Peyer's patch (tissue), 4 donors: ENCODE data around the gene NPAS4. TPM values are rescaled to one million over a fixed set of nuclear protein-coding genes. Genes with fewer than 3 reads are reported as not detected.
"Not testable (repeated sequence)": the region's sequence is repeated elsewhere in the genome, so short reads cannot be mapped to it uniquely, and the experiment has no call there.

Source experiments
- DNase-seq, 3 donors: peaks; one replicate each; pipeline ENCODE4 v3.0.0-alpha.2; 2017 to 2019
- H3K27ac ChIP-seq, 4 donors: fragments of 200-600 bp; sonication (generic); one replicate each; pipeline ENCODE4 v1.5.1; 2016 to 2019
- H3K27me3 ChIP-seq, 2 donors: fragments of 200-600 bp; sonication (generic); one replicate each; pipeline ENCODE4 v1.5.1; 2019
- H3K36me3 ChIP-seq, 3 donors: fragments of 200-600 bp; sonication (generic); one replicate each; pipeline ENCODE4 v1.5.1; 2016 to 2019
- H3K4me1 ChIP-seq, 4 donors: fragments of 200-600 bp; sonication (generic); one replicate each; pipeline ENCODE4 v1.5.1; 2016 to 2019
- H3K4me3 ChIP-seq, 4 donors: fragments of 200-600 bp; sonication (generic); 1 replicate in 3 of 4; 2 replicates in 1 of 4; pipeline ENCODE4 v1.5.1; 2016 to 2019; ENCODE audit warnings: mild to moderate bottlenecking in 1 of 4
- H3K9me3 ChIP-seq, 4 donors: fragments of 200-600 bp; sonication (generic); one replicate each; pipeline ENCODE4 v1.5.1; 2016 to 2019; ENCODE audit warnings: mild to moderate bottlenecking in 1 of 4
- CTCF ChIP-seq, 6 experiments: fragments of 450-650 bp in 4 of 6; fragments of 200-600 bp in 2 of 6; sonication (generic) in 1 of 6; IDR thresholded peaks; one replicate each; pipeline ENCODE4 v1.5.1; 2017 to 2019; ENCODE audit warnings: antibody characterized with exemption in 6 of 6, mild to moderate bottlenecking in 3 of 6, moderate library complexity in 1 of 6
- POLR2A ChIP-seq, 2 donors: fragments of 450-650 bp; IDR thresholded peaks; one replicate each; pipeline ENCODE4 v1.5.1; 2017; ENCODE audit warnings: antibody characterized with exemption in 2 of 2, mild to moderate bottlenecking in 2 of 2, moderate library complexity in 2 of 2
- total RNA-seq, 4 donors: library from RNA; depleted of rRNA; stranded (reverse); fragments of >200 nt; gene quantifications; one replicate each; pipeline ENCODE4 v1.1.0, GENCODE V29; 2016

NPAS4 gene
- total RNA-seq, 4 donors from 2014 or later = not detected

DNA sequence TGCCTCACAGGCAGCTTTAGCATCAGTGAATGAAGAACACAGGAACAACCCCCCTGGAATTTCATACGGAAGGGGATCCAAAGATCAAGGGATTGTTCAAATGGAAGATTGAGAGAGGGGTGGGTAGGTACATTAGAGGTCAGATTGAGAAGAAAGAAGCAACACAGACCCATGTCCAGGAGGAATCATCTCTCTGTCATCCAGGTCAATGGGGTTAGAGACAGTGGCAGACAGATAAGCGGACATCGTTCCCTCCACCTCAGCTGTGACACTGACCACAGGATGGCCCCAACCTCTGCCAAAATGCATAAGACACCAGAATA lies 1.9 kb upstream of the NPAS4 start:
- Histone ChIP-seq H3K36me3 (no peaks in the 10 kb centered on the region), H3K27ac (no peak overlapping the region), H3K27me3 (no peaks in the 10 kb centered on the region), H3K9me3 (no peaks in the 10 kb centered on the region), H3K4me1 (peaks cover 0 to 4% (median 0%) of the 10 kb centered on the region in 4 donors), H3K4me3 (no peak overlapping the region)
- TF ChIP-seq CTCF (IDR thresholded peaks at IDR 0.05) = no peak
- TF ChIP-seq POLR2A (IDR thresholded peaks at IDR 0.05) = no peak
- no peak for DNase-seq

DNA sequence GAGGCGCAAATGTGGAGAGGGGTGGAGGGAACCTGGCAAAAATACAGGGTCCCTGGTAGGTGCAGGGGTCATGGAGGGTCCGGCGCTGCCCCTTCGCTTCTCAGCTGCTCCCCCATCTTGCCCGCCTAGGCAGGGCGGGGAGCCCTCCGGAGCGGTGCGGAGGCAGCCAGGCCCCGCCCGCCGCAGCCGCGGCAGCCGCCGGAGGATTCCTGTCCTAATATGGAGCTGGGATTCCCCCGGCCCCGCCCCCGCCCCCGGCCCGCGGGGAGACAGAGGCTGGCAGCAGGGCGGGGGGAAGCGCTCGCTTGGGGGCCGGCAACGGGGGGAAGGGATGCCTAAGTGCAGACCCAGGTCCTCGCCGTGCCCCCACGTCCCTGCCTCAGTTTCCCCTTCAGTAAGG lies 1.0 kb upstream of the NPAS4 start:
- Histone ChIP-seq H3K27me3 (no peaks in the 10 kb centered on the region), H3K36me3 (peaks cover 0 to 5% (median 0%) of the 10 kb centered on the region in 3 donors), H3K4me1 (peaks cover 0 to 4% (median 0%) of the 10 kb centered on the region in 4 donors), H3K9me3 (no peaks in the 10 kb centered on the region), H3K4me3 (no peak overlapping the region), H3K27ac (no peak overlapping the region)
- DNase-seq = no peak
- TF ChIP-seq CTCF (IDR thresholded peaks at IDR 0.05) = no peak
- no peak for TF ChIP-seq POLR2A (IDR thresholded peaks at IDR 0.05)

- TF ChIP-seq CTCF (IDR thresholded peaks at IDR 0.05) = peak in 1 of 6 experiments; percentile 21
- no peak for TF ChIP-seq POLR2A (IDR thresholded peaks at IDR 0.05)
- DNase-seq = peak; percentile 77 to 94 (median 88)
- H3K9me3 ChIP-seq = no peaks in the 10 kb centered on the region
- no peak overlapping the region for H3K27ac ChIP-seq
- no peak overlapping the region for H3K4me3 ChIP-seq
- H3K27me3 ChIP-seq = no peaks in the 10 kb centered on the region
- H3K36me3 ChIP-seq = peaks cover 0 to 5% (median 0%) of the 10 kb centered on the region in 3 donors
- peaks cover 0 to 4% (median 0%) of the 10 kb centered on the region in 4 donors for H3K4me1 ChIP-seq
Observed at GRCh38 chr11:66421492-66422205, 814 bp downstream of the NPAS4 start.

- H3K4me3 ChIP-seq = no peak overlapping the region
- H3K4me1 ChIP-seq = no peaks in the 10 kb centered on the region
- H3K27ac ChIP-seq = no peak overlapping the region
- no peaks in the 10 kb centered on the region for H3K27me3 ChIP-seq
- no peak for TF ChIP-seq POLR2A (IDR thresholded peaks at IDR 0.05)
- H3K36me3 ChIP-seq = peaks cover 0 to 5% (median 0%) of the 10 kb centered on the region in 3 donors
- H3K9me3 ChIP-seq = no peaks in the 10 kb centered on the region
- no peak for DNase-seq
Observed at GRCh38 chr11:66426314-66426713, 5.5 kb downstream of the NPAS4 start.

- no peak for DNase-seq
- TF ChIP-seq POLR2A (IDR thresholded peaks at IDR 0.05) (no peak), CTCF (IDR thresholded peaks at IDR 0.05) (no peak)
- Histone ChIP-seq H3K4me3 (no peak overlapping the region), H3K27me3 (no peaks in the 10 kb centered on the region), H3K27ac (no peak overlapping the region), H3K9me3 (no peaks in the 10 kb centered on the region), H3K4me1 (no peaks in the 10 kb centered on the region), H3K36me3 (peaks cover 0 to 11% (median 0%) of the 10 kb centered on the region in 3 donors)
Observed at GRCh38 chr11:66428933-66429332, 8.1 kb downstream of the NPAS4 start.

DNA sequence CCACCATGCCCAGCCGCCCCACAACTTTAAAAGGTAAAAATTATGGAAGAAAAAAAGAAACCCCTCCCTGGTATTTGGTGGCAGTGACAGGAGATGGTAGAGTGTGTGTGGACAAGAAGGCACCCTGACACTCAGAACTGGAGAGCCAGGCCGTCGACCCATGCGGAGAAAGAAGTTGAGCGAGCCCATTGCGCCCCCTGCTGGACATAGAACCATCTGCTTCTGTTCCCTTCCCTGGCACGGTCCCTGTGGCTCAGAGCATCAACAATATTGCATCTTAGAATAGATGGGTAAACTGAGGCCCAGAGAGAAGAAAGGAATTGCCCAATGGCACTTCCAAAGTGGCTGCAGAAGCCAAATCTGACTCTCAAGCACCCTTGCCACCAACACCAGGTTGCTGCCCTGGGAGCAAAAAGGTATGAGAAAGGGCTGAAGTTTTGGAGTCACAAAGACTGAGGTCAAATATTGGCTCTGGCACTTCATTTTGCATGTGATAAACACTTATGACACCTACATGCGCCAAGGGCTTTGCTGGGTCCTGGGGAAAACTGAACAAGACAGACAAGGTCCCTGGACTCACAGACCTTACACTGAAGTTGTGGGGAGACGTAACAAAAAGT lies 9.3 kb downstream of the NPAS4 start:
- H3K27me3 ChIP-seq = no peaks in the 10 kb centered on the region
- H3K27ac ChIP-seq = no peak overlapping the region
- H3K4me3 ChIP-seq = no peak overlapping the region
- TF ChIP-seq CTCF (IDR thresholded peaks at IDR 0.05) (peak; percentile 58 to 84 (median 71)), POLR2A (IDR thresholded peaks at IDR 0.05) (no peak)
- H3K4me1 ChIP-seq = no peaks in the 10 kb centered on the region
- peak; percentile 46 to 86 (median 75) for DNase-seq
- peaks cover 0 to 11% (median 0%) of the 10 kb centered on the region in 3 donors for H3K36me3 ChIP-seq
- no peaks in the 10 kb centered on the region for H3K9me3 ChIP-seq

GRCh38 chr11:66431287-66431686 lies 10.5 kb downstream of the NPAS4 start:
- not testable (repeated sequence) for H3K27ac ChIP-seq, H3K9me3 ChIP-seq, DNase-seq, H3K4me1 ChIP-seq, H3K4me3 ChIP-seq, H3K27me3 ChIP-seq
- peaks cover 0 to 23% (median 0%) of the 10 kb centered on the region in 3 donors for H3K36me3 ChIP-seq

- peaks cover 0 to 26% (median 0%) of the 10 kb centered on the region in 3 donors for H3K36me3 ChIP-seq
- not testable (repeated sequence) for H3K27me3 ChIP-seq, H3K4me1 ChIP-seq, DNase-seq, H3K9me3 ChIP-seq, H3K4me3 ChIP-seq, H3K27ac ChIP-seq
Observed at GRCh38 chr11:66431871-66432329, 11.1 kb downstream of the NPAS4 start.
